Peyer's patch (tissue), 4 donors: ENCODE measurements around the gene SMARCA2. TPM values are rescaled to one million over a fixed set of nuclear protein-coding genes. Genes with fewer than 3 reads are reported as not detected.
"Not testable (repeated sequence)": the region's sequence is repeated elsewhere in the genome, so short reads cannot be mapped to it uniquely, and the experiment has no call there.

ENCODE experiments used
- DNase-seq, 3 donors: peaks; one replicate each; pipeline ENCODE4 v3.0.0-alpha.2; 2017 to 2019
- H3K27ac ChIP-seq, 4 donors: fragments of 200-600 bp; sonication (generic); one replicate each; pipeline ENCODE4 v1.5.1; 2016 to 2019
- H3K27me3 ChIP-seq, 2 donors: fragments of 200-600 bp; sonication (generic); one replicate each; pipeline ENCODE4 v1.5.1; 2019
- H3K36me3 ChIP-seq, 3 donors: fragments of 200-600 bp; sonication (generic); one replicate each; pipeline ENCODE4 v1.5.1; 2016 to 2019
- H3K4me1 ChIP-seq, 4 donors: fragments of 200-600 bp; sonication (generic); one replicate each; pipeline ENCODE4 v1.5.1; 2016 to 2019
- H3K4me3 ChIP-seq, 4 donors: fragments of 200-600 bp; sonication (generic); 1 replicate in 3 of 4; 2 replicates in 1 of 4; pipeline ENCODE4 v1.5.1; 2016 to 2019; ENCODE audit warnings: mild to moderate bottlenecking in 1 of 4
- H3K9me3 ChIP-seq, 4 donors: fragments of 200-600 bp; sonication (generic); one replicate each; pipeline ENCODE4 v1.5.1; 2016 to 2019; ENCODE audit warnings: mild to moderate bottlenecking in 1 of 4
- CTCF ChIP-seq, 6 experiments: fragments of 450-650 bp in 4 of 6; fragments of 200-600 bp in 2 of 6; sonication (generic) in 1 of 6; IDR thresholded peaks; one replicate each; pipeline ENCODE4 v1.5.1; 2017 to 2019; ENCODE audit warnings: antibody characterized with exemption in 6 of 6, mild to moderate bottlenecking in 3 of 6, moderate library complexity in 1 of 6
- POLR2A ChIP-seq, 2 donors: fragments of 450-650 bp; IDR thresholded peaks; one replicate each; pipeline ENCODE4 v1.5.1; 2017; ENCODE audit warnings: antibody characterized with exemption in 2 of 2, mild to moderate bottlenecking in 2 of 2, moderate library complexity in 2 of 2
- total RNA-seq, 4 donors: library from RNA; depleted of rRNA; stranded (reverse); fragments of >200 nt; gene quantifications; one replicate each; pipeline ENCODE4 v1.1.0, GENCODE V29; 2016

The SMARCA2 gene
- total RNA-seq, 4 donors from 2014 or later, result 93.7 to 297 (median 113) TPM

GRCh38 chr9:2146700-2147099 is 131.6 kb downstream of the SMARCA2 start:
- H3K4me1 ChIP-seq, H3K36me3 ChIP-seq, H3K9me3 ChIP-seq, DNase-seq, H3K4me3 ChIP-seq, H3K27ac ChIP-seq, H3K27me3 ChIP-seq: not testable (repeated sequence)
- TF ChIP-seq CTCF (IDR thresholded peaks at IDR 0.05), result peak in 1 of 6 experiments; percentile 10

GRCh38 chr9:2150338-2150737 is 135.2 kb downstream of the SMARCA2 start:
- Histone ChIP-seq H3K4me3 (no peak overlapping the region), H3K4me1 (peaks cover 0 to 13% (median 0%) of the 10 kb centered on the region in 4 donors), H3K27ac (no peak overlapping the region), H3K27me3 (no peaks in the 10 kb centered on the region), H3K9me3 (no peaks in the 10 kb centered on the region), H3K36me3 (no peaks in the 10 kb centered on the region)
- no peak for DNase-seq
- no peak for TF ChIP-seq POLR2A (IDR thresholded peaks at IDR 0.05)

- H3K36me3 ChIP-seq, result no peaks in the 10 kb centered on the region
- no peaks in the 10 kb centered on the region for H3K27me3 ChIP-seq
- no peaks in the 10 kb centered on the region for H3K9me3 ChIP-seq
- H3K4me1 ChIP-seq, result peaks cover 0 to 13% (median 0%) of the 10 kb centered on the region in 4 donors
- DNase-seq, result no peak
- TF ChIP-seq POLR2A (IDR thresholded peaks at IDR 0.05) (no peak), CTCF (IDR thresholded peaks at IDR 0.05) (no peak)
- H3K27ac ChIP-seq, result no peak overlapping the region
- no peak overlapping the region for H3K4me3 ChIP-seq
These were observed 136.0 kb downstream of the SMARCA2 start for GRCh38 chr9:2151171-2151570.

GRCh38 chr9:2152966-2153629 is 138.0 kb downstream of the SMARCA2 start:
- Histone ChIP-seq H3K4me1 (peaks cover 0 to 22% (median 0%) of the 10 kb centered on the region in 4 donors), H3K27ac (peak overlapping the region in 3 of 4 donors; percentile 16 to 61 (median 29)), H3K9me3 (no peaks in the 10 kb centered on the region), H3K36me3 (no peaks in the 10 kb centered on the region), H3K4me3 (no peak overlapping the region), H3K27me3 (no peaks in the 10 kb centered on the region)
- no peak for TF ChIP-seq CTCF (IDR thresholded peaks at IDR 0.05)
- TF ChIP-seq POLR2A (IDR thresholded peaks at IDR 0.05), result no peak
- no peak for DNase-seq

GRCh38 chr9:2153630-2154217 is 138.6 kb downstream of the SMARCA2 start:
- DNase-seq, result no peak
- H3K27ac ChIP-seq, result peak overlapping the region in 3 of 4 donors; percentile 16 to 61 (median 29)
- TF ChIP-seq CTCF (IDR thresholded peaks at IDR 0.05) (no peak), POLR2A (IDR thresholded peaks at IDR 0.05) (no peak)
- H3K4me1 ChIP-seq, result peaks cover 0 to 22% (median 0%) of the 10 kb centered on the region in 4 donors
- no peaks in the 10 kb centered on the region for H3K36me3 ChIP-seq
- H3K9me3 ChIP-seq, result no peaks in the 10 kb centered on the region
- no peaks in the 10 kb centered on the region for H3K27me3 ChIP-seq
- H3K4me3 ChIP-seq, result no peak overlapping the region

- TF ChIP-seq POLR2A (IDR thresholded peaks at IDR 0.05) (no peak), CTCF (IDR thresholded peaks at IDR 0.05) (no peak)
- Histone ChIP-seq H3K4me3 (no peak overlapping the region), H3K9me3 (no peaks in the 10 kb centered on the region), H3K36me3 (no peaks in the 10 kb centered on the region), H3K27ac (no peak overlapping the region), H3K4me1 (peaks cover 0 to 22% (median 0%) of the 10 kb centered on the region in 4 donors), H3K27me3 (no peaks in the 10 kb centered on the region)
- DNase-seq, result no peak
These were observed 139.6 kb downstream of the SMARCA2 start for GRCh38 chr9:2154731-2155130.
